Calu3 (cell line): ENCODE measurements around the gene IL24. TPM values are rescaled to one million over a fixed set of nuclear protein-coding genes. Genes with fewer than 3 reads are reported as not detected.

ENCODE experiments used
- BruUV-seq: library from RNA; stranded (reverse); fragments of 400-500 nt; replicated peaks from 2 replicates; lab custom pipeline; 2021; lab: Mats Ljungman, UMichigan
- CTCF ChIA-PET: fragments of 300-600 bp; sonication (Branson Sonifier 250); formaldehyde crosslinking; loops from one replicate; lab custom pipeline; 2022; ENCODE audit warnings: antibody characterized with exemption; lab: Charles Lee
- DNase-seq: peaks from one replicate; pipeline ENCODE4 v3.0.0; 2022
- H3K27ac Mint-ChIP-seq: one replicate; pipeline ENCODE4 v1.8.0; 2022; ENCODE audit warnings: mixed read lengths; ENCODE audit not compliant: unreplicated experiment
- H3K27me3 Mint-ChIP-seq: one replicate; pipeline ENCODE4 v1.8.0; 2022; ENCODE audit warnings: mixed read lengths; ENCODE audit not compliant: unreplicated experiment
- H3K36me3 Mint-ChIP-seq: one replicate; pipeline ENCODE4 v1.8.0; 2022; ENCODE audit warnings: mild to moderate bottlenecking, moderate library complexity, mixed read lengths; ENCODE audit not compliant: insufficient read depth, unreplicated experiment
- H3K4me1 Mint-ChIP-seq: one replicate; pipeline ENCODE4 v1.8.0; 2022; ENCODE audit warnings: mild to moderate bottlenecking, low read depth, mixed read lengths; ENCODE audit not compliant: unreplicated experiment
- H3K4me3 Mint-ChIP-seq: one replicate; pipeline ENCODE4 v1.8.0; 2022; ENCODE audit warnings: mild to moderate bottlenecking, low read depth, moderate library complexity, mixed read lengths; ENCODE audit not compliant: unreplicated experiment
- H3K9me3 Mint-ChIP-seq: one replicate; pipeline ENCODE4 v1.8.0; 2022; ENCODE audit warnings: low read depth, mixed read lengths; ENCODE audit not compliant: unreplicated experiment
- intact Hi-C: fragments of 100-400 bp; cut with micrococcal nuclease; formaldehyde crosslinking; loops from one replicate; pipeline ENCODE4 v1.10.0; 2022; ENCODE audit not compliant: unreplicated experiment
- total RNA-seq: library from RNA; stranded (reverse); gene quantifications from 2 replicates; pipeline ENCODE4 v1.2.3, GENCODE V29; 2022
- TF ChIP-seq, protein P1 (sequence below): fragments of 200-600 bp; IDR thresholded peaks from one replicate; pipeline ENCODE4 v1.8.0; 2022; ENCODE audit warnings: antibody characterized with exemption; ENCODE audit not compliant: unreplicated experiment

Gene IL24
- total RNA-seq, 1 experiment from 2014 or later = not detected

DNA sequence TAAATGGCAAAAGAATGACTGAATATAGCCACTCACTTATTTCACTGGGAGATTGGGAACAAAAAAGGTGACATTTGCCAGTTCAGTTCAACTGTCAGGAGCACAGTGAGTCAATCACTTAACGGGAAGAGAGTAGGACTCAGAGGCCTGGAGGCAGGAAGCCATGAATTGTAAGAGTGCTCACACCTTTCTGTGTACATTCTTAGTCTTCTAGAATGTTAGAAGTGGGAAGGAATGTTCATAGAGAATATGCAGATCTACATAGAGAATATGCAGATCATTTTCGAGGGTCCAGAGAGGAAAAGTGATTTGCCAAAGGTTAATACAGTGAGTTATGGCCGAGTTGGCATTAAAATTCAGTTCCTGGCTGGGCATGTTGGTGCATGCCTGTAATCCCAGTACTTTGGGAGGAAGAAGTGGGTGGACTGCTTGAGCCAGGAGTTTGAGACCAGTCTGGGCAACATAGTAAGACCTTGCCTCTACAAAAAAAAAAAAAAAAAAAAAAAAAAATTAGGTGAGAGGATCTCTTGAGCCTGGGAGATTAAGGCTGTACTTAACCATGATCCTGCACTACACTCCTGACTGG is 23.5 kb upstream of the IL24 start:
- Mint-ChIP-seq H3K27ac (no peak overlapping the region), H3K4me3 (no peak overlapping the region), H3K4me1 (no peaks in the 10 kb centered on the region), H3K36me3 (no peaks in the 10 kb centered on the region), H3K9me3 (peaks cover 8% of the 10 kb centered on the region), H3K27me3 (peaks cover 51% of the 10 kb centered on the region)
- TF ChIP-seq, protein P1, sequence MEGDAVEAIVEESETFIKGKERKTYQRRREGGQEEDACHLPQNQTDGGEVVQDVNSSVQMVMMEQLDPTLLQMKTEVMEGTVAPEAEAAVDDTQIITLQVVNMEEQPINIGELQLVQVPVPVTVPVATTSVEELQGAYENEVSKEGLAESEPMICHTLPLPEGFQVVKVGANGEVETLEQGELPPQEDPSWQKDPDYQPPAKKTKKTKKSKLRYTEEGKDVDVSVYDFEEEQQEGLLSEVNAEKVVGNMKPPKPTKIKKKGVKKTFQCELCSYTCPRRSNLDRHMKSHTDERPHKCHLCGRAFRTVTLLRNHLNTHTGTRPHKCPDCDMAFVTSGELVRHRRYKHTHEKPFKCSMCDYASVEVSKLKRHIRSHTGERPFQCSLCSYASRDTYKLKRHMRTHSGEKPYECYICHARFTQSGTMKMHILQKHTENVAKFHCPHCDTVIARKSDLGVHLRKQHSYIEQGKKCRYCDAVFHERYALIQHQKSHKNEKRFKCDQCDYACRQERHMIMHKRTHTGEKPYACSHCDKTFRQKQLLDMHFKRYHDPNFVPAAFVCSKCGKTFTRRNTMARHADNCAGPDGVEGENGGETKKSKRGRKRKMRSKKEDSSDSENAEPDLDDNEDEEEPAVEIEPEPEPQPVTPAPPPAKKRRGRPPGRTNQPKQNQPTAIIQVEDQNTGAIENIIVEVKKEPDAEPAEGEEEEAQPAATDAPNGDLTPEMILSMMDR = no peak
- CTCF ChIA-PET = no interaction called here
- intact Hi-C loops = no loop called here
- BruUV-seq = no TSS peak
- no peak for DNase-seq

DNA sequence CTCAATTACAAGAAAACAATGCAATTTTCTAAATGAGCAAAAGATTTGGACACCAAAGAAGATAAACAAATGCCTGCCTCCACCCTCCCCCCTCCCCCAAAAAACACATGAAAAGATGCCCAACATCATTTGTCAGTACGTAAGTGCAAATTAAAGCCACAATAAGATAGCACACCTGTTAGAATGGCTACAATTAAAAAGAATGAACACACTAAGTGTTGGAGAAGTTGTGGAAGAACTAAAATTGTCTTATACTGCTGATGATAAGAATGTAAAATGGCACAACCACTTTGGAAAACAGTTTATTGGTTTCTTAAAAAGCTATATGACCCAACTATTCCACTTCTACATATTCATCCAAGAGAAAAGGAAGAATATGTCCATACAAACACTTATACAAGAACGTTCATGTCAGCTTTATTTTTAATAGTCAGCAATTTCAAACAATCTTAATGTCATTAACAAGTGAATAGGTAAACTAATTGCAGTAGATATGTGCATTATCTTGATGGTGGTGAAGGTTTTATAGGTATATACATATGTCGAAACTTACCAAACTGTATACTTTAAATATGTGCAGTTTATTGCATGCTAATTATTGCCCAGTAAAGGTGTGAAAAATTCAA is 21.4 kb upstream of the IL24 start:
- DNase-seq = no peak
- CTCF ChIA-PET = no interaction called here
- Mint-ChIP-seq H3K27ac (no peak overlapping the region), H3K36me3 (no peaks in the 10 kb centered on the region), H3K4me3 (no peak overlapping the region), H3K9me3 (peaks cover 11% of the 10 kb centered on the region), H3K27me3 (peaks cover 30% of the 10 kb centered on the region), H3K4me1 (no peaks in the 10 kb centered on the region)
- TF ChIP-seq, protein P1 = no peak
- BruUV-seq = no TSS peak
- intact Hi-C loops = no loop called here

DNA sequence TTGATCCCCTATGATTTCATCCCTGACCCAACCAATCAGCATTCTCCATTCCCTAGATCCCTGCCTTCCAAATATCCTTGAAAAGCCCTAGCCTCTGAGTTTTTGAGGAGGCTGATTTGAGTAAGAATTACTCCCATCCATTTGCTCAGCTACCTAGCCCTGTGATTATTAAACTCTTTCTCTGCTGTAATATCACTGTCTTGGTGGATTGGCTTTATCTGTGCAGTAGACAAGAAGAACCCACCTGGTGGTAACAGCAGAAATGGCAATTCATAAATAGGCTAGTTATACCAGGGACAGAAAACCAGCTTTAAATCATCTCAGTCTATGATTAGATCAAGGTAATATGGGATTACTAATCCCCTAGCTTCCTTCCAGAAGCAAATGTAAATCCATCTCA is 18.8 kb upstream of the IL24 start:
- Mint-ChIP-seq H3K4me1 (no peaks in the 10 kb centered on the region), H3K9me3 (peaks cover 13% of the 10 kb centered on the region), H3K4me3 (no peak overlapping the region), H3K27ac (no peak overlapping the region), H3K36me3 (no peaks in the 10 kb centered on the region), H3K27me3 (peaks cover 36% of the 10 kb centered on the region)
- intact Hi-C loops = no loop called here
- DNase-seq = no peak
- no TSS peak for BruUV-seq
- CTCF ChIA-PET = no interaction called here
- TF ChIP-seq, protein P1 = no peak

DNA sequence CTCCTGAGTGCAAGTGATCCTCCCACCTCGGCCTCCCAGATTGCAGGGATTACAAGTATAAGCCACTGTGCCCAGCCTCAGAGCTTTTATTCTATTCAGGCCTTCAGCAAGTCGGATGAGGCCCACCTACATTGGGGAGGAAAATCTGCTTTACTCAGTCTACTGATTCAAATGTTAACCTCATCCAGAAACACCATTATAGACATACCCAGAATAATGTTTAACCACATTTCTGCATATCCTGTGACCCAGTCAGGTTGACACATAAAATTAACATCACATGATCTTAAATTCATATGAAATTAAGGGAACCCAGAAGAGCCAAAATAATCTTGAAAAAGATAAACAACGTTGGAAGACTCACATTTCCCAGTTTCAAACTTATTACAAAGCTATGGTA is 16.9 kb upstream of the IL24 start:
- CTCF ChIA-PET = no interaction called here

More for the DNA sequence above, 16.9 kb upstream of the IL24 start:
- H3K4me1 Mint-ChIP-seq = no peaks in the 10 kb centered on the region
- no peaks in the 10 kb centered on the region for H3K36me3 Mint-ChIP-seq
- intact Hi-C loops = no loop called here
- peaks cover 49% of the 10 kb centered on the region for H3K27me3 Mint-ChIP-seq
- H3K9me3 Mint-ChIP-seq = peaks cover 13% of the 10 kb centered on the region
- no peak overlapping the region for H3K4me3 Mint-ChIP-seq
- no peak overlapping the region for H3K27ac Mint-ChIP-seq
- DNase-seq = no peak
- BruUV-seq = no TSS peak
- TF ChIP-seq, protein P1 = no peak
